OCI-LY3 (cell line): ENCODE measurements around the gene CNTN2.

Experiments
- CTCF ChIP-seq: fragments of 200-600, 300-600 bp; sonication (generic); IDR thresholded peaks from 2 replicates; pipeline ENCODE4 v1.5.1; 2014; ENCODE audit warnings: antibody characterized with exemption, low read length, low read depth
- EZH2phosphoT487 ChIP-seq: fragments of 200-600 bp; shearing (Covaris generic); IDR thresholded peaks from 2 replicates; pipeline ENCODE4 v1.6.1; 2018; ENCODE audit warnings: antibody characterized with exemption, mixed run types, low read depth

GRCh38 chr1:205015241-205015640 is 27.8 kb upstream of the CNTN2 start:
- TF ChIP-seq EZH2phosphoT487 (no peak), CTCF (no peak)
